Measurements from ENCODE around the gene CD109. TPM values are rescaled to one million over a fixed set of nuclear protein-coding genes. Genes with fewer than 3 reads are reported as not detected.
"Not testable (repeated sequence)": the region's sequence is repeated elsewhere in the genome, so short reads cannot be mapped to it uniquely, and the experiment has no call there.

The CD109 gene
- total RNA-seq, 1 donor, result 3.0 TPM

- no peaks in the 10 kb centered on the region for H3K27me3 ChIP-seq (ENCODE audit: insufficient read depth, low read length)
- no peak overlapping the region for H3K4me3 ChIP-seq (ENCODE audit: low read length)
- no peaks in the 10 kb centered on the region for H3K9me3 ChIP-seq (ENCODE audit: low read depth, low read length)
- H3K4me1 ChIP-seq (ENCODE audit: insufficient read depth, low read length), result no peaks in the 10 kb centered on the region
Observed at GRCh38 chr6:73704260-73704659, 8.3 kb downstream of the CD109 start.

DNA sequence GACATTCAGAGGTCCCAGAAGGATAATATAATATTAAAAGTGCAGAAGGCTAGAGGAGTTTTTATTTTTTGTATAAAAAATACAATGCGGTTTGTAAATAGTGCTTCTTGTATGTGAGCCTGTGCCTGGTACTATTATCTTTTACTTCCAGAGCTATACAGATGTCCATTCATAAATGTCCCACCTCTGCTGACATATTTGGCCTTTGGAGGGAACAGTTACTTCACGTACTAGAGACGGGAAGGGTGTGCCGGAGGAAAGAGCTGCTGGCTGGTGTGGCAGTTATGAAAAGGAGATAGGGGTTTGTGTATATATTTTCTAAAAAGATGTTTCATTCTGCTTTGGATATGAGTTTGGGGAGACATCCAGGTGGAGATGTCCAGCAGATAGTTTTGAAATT lies 8.8 kb downstream of the CD109 start:
- Histone ChIP-seq H3K4me3 (ENCODE audit: low read length) (no peak overlapping the region), H3K4me1 (ENCODE audit: insufficient read depth, low read length) (no peaks in the 10 kb centered on the region), H3K27me3 (ENCODE audit: insufficient read depth, low read length) (no peaks in the 10 kb centered on the region), H3K9me3 (ENCODE audit: low read depth, low read length) (no peaks in the 10 kb centered on the region)

GRCh38 chr6:73706971-73707370 lies 11.0 kb downstream of the CD109 start:
- H3K4me1 ChIP-seq (ENCODE audit: insufficient read depth, low read length), result no peaks in the 10 kb centered on the region
- no peaks in the 10 kb centered on the region for H3K27me3 ChIP-seq (ENCODE audit: insufficient read depth, low read length)
- no peaks in the 10 kb centered on the region for H3K9me3 ChIP-seq (ENCODE audit: low read depth, low read length)
- no peak overlapping the region for H3K4me3 ChIP-seq (ENCODE audit: low read length)

GRCh38 chr6:73710470-73710869 lies 14.5 kb downstream of the CD109 start:
- H3K27me3 ChIP-seq (ENCODE audit: insufficient read depth, low read length), result no peaks in the 10 kb centered on the region
- no peaks in the 10 kb centered on the region for H3K9me3 ChIP-seq (ENCODE audit: low read depth, low read length)
- H3K4me1 ChIP-seq (ENCODE audit: insufficient read depth, low read length), result peaks cover 11% of the 10 kb centered on the region
- no peak overlapping the region for H3K4me3 ChIP-seq (ENCODE audit: low read length)

DNA sequence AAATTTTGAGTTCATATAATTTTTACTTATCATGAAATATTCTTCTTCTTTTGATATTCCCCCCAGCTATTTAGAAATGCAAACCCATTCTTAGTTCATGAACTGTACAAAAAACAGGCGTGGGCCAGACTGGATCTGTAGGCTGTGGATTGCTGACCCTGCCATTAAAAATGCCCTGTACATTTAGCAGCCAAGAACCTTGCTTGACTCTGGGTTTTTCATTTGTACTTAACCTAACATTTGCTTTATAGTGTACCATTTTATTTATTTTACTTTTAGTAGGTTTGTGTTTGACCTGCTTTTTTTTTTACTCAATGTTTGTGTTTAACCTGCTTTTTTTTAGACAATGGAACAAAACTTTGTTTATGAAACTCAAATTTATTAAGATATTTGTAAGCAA lies 14.9 kb downstream of the CD109 start:
- H3K9me3 ChIP-seq (ENCODE audit: low read depth, low read length), result no peaks in the 10 kb centered on the region
- H3K4me3 ChIP-seq (ENCODE audit: low read length), result no peak overlapping the region
- no peaks in the 10 kb centered on the region for H3K27me3 ChIP-seq (ENCODE audit: insufficient read depth, low read length)
- peaks cover 11% of the 10 kb centered on the region for H3K4me1 ChIP-seq (ENCODE audit: insufficient read depth, low read length)

GRCh38 chr6:73712535-73713173 lies 16.7 kb downstream of the CD109 start:
- Histone ChIP-seq H3K4me1 (ENCODE audit: insufficient read depth, low read length) (peaks cover 11% of the 10 kb centered on the region), H3K9me3 (ENCODE audit: low read depth, low read length) (no peaks in the 10 kb centered on the region), H3K4me3 (ENCODE audit: low read length) (no peak overlapping the region), H3K27me3 (ENCODE audit: insufficient read depth, low read length) (no peaks in the 10 kb centered on the region)

- H3K9me3 ChIP-seq (ENCODE audit: low read depth, low read length), result no peaks in the 10 kb centered on the region
- no peak overlapping the region for H3K4me3 ChIP-seq (ENCODE audit: low read length)
- no peaks in the 10 kb centered on the region for H3K27me3 ChIP-seq (ENCODE audit: insufficient read depth, low read length)
- H3K4me1 ChIP-seq (ENCODE audit: insufficient read depth, low read length), result peaks cover 11% of the 10 kb centered on the region
Observed at GRCh38 chr6:73713426-73714147, 17.6 kb downstream of the CD109 start.

GRCh38 chr6:73715111-73715508 lies 19.1 kb downstream of the CD109 start:
- H3K4me1 ChIP-seq (ENCODE audit: insufficient read depth, low read length), result peaks cover 11% of the 10 kb centered on the region
- H3K4me3 ChIP-seq (ENCODE audit: low read length); H3K9me3 ChIP-seq (ENCODE audit: low read depth, low read length); H3K27me3 ChIP-seq (ENCODE audit: insufficient read depth, low read length): not testable (repeated sequence)

DNA sequence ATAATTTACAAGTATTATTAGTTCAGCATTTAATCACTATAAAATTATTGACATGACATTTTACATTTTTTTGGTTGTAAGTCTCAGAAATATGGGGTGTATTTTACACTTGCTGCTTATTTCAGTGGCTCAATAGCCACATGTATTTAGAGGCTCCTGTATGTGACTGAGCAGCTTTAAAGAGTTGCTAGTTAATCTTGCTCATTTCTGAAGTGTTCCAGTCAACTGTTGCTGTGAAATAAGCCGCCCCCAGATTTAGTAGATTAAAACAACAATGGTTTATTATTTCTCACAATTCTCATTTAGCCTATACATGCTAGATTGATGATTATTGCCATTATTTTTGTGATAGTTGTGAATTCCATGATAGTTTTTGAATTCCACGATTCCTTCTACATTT lies 23.0 kb downstream of the CD109 start:
- Histone ChIP-seq H3K4me1 (ENCODE audit: insufficient read depth, low read length) (peaks cover 11% of the 10 kb centered on the region), H3K9me3 (ENCODE audit: low read depth, low read length) (no peaks in the 10 kb centered on the region), H3K27me3 (ENCODE audit: insufficient read depth, low read length) (no peaks in the 10 kb centered on the region), H3K4me3 (ENCODE audit: low read length) (no peak overlapping the region)

GRCh38 chr6:73722318-73723060 lies 26.5 kb downstream of the CD109 start:
- Histone ChIP-seq H3K27me3 (ENCODE audit: insufficient read depth, low read length) (no peaks in the 10 kb centered on the region), H3K9me3 (ENCODE audit: low read depth, low read length) (no peaks in the 10 kb centered on the region), H3K4me1 (ENCODE audit: insufficient read depth, low read length) (peaks cover 14% of the 10 kb centered on the region), H3K4me3 (ENCODE audit: low read length) (no peak overlapping the region)

DNA sequence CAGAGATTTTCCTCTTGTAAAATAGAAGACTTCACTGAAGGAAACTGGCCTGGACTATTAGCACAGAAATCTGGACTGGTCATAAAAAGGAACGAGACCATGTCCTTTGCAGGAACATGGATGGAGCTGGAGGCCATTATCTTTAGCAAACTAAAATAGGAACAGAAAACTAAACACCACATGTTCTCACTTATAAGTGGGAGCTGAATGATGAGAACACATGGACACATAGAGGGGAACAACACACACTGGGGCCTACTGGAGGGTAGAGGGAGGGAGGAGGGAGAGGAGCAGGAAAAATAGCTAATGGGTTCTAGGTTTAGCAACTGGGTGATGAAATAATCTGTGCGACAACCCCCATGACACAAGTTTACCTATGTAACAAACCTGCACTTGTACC lies 27.5 kb downstream of the CD109 start:
- H3K27me3 ChIP-seq (ENCODE audit: insufficient read depth, low read length); H3K9me3 ChIP-seq (ENCODE audit: low read depth, low read length): not testable (repeated sequence)
- H3K4me1 ChIP-seq (ENCODE audit: insufficient read depth, low read length), result peaks cover 14% of the 10 kb centered on the region

GRCh38 chr6:73724389-73724788 lies 28.4 kb downstream of the CD109 start:
- Histone ChIP-seq H3K4me1 (ENCODE audit: insufficient read depth, low read length) (peaks cover 14% of the 10 kb centered on the region), H3K4me3 (ENCODE audit: low read length) (no peak overlapping the region), H3K9me3 (ENCODE audit: low read depth, low read length) (no peaks in the 10 kb centered on the region), H3K27me3 (ENCODE audit: insufficient read depth, low read length) (no peaks in the 10 kb centered on the region)

More for the DNA sequence above, 27.5 kb downstream of the CD109 start:
- H3K4me3 ChIP-seq (ENCODE audit: low read length), result not testable (repeated sequence)

- peaks cover 14% of the 10 kb centered on the region for H3K4me1 ChIP-seq (ENCODE audit: insufficient read depth, low read length)
- not testable (repeated sequence) for H3K9me3 ChIP-seq (ENCODE audit: low read depth, low read length); H3K27me3 ChIP-seq (ENCODE audit: insufficient read depth, low read length); H3K4me3 ChIP-seq (ENCODE audit: low read length)
Observed at GRCh38 chr6:73725192-73725591, 29.2 kb downstream of the CD109 start.

DNA sequence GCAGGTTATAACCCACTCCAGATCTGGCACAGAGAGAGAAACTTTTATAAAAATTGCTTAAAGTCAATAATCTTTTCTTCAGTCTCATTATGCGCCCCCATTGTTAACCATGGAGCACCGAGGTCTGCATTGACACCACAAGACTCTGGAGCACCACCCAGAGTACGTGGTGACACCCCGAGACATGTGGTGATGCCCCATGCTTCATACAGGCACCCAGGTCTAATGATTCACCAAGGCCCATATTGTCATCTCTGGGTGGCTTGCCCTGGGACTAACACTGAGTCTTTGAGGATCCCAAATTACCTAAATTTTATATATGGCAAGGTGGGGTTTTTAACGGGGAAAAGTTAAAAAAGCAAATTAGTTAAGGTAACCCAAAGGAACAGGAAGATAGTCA lies 31.1 kb downstream of the CD109 start:
- H3K27me3 ChIP-seq (ENCODE audit: insufficient read depth, low read length), result no peaks in the 10 kb centered on the region
- H3K9me3 ChIP-seq (ENCODE audit: low read depth, low read length), result no peaks in the 10 kb centered on the region
- H3K4me3 ChIP-seq (ENCODE audit: low read length), result no peak overlapping the region
- peaks cover 14% of the 10 kb centered on the region for H3K4me1 ChIP-seq (ENCODE audit: insufficient read depth, low read length)

- Histone ChIP-seq H3K27me3 (ENCODE audit: insufficient read depth, low read length) (no peaks in the 10 kb centered on the region), H3K4me1 (ENCODE audit: insufficient read depth, low read length) (peaks cover 6% of the 10 kb centered on the region), H3K4me3 (ENCODE audit: low read length) (no peak overlapping the region), H3K9me3 (ENCODE audit: low read depth, low read length) (no peaks in the 10 kb centered on the region)
Observed at GRCh38 chr6:73728548-73729205, 32.7 kb downstream of the CD109 start.

All from mononuclear cell (primary cell).